NCI-H128 (cell line): ENCODE data around the gene BHLHE23.
"Not testable (repeated sequence)": the region's sequence is repeated elsewhere in the genome, so short reads cannot be mapped to it uniquely, and the experiment has no call there.

Experiments
- DNase-seq: peaks from one replicate; lab custom pipeline; 2025; ENCODE audit not compliant: unreplicated experiment; lab: John Stamatoyannopoulos, UW

The BHLHE23 gene

GRCh38 chr20:62962221-62962879 lies 44.4 kb downstream of the BHLHE23 start:
- no peak for DNase-seq

GRCh38 chr20:62961799-62962198 lies 45.0 kb downstream of the BHLHE23 start:
- DNase-seq: no peak

- no peak for DNase-seq
Observed at GRCh38 chr20:62961310-62961783, 45.4 kb downstream of the BHLHE23 start.

DNA sequence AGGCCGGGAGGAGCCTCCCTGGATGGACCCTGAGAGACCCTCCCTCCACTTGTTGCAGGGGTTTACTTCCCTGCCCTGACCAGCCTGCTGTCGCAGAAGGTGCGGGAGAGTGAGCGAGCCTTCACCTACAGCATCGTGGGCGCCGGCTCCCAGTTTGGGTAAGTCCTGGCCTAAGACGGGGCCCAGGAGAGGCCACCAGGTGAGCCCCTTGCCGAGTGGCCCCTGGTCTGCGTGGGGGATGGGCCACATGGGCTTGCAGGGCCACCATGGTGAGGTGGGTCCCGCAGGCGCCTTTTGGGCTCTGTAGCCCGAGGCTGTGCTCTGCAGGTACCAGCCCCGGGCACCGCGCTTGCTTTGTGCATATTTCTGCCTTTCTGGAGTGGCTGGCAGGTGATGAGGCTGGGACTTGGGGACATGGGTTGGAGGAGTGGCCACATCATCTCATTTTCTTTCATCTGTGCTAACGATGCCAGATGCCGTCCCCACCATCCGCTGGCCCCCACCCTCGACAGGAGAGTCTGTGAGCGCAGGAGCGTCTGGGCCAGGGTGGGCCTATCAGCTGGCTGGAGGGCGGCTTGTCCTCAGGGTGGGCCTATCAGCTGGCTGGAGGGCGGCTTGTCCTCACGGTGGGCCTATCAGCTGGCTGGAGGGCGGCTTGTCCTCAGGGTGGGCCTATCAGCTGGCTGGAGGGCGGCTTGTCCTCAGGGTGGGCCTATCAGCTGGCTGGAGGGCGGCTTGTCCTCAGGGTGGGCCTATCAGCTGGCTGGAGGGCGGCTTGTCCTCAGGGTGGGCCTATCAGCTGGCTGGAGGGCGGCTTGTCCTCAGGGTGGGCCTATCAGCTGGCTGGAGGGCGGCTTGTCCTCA lies 46.1 kb downstream of the BHLHE23 start:
- DNase-seq: not testable (repeated sequence)

- DNase-seq: no peak
Observed at GRCh38 chr20:62959998-62960436, 46.7 kb downstream of the BHLHE23 start.

- no peak for DNase-seq
Observed at GRCh38 chr20:62959101-62959971, 47.4 kb downstream of the BHLHE23 start.

GRCh38 chr20:62958388-62959100 lies 48.2 kb downstream of the BHLHE23 start:
- DNase-seq: no peak

DNA sequence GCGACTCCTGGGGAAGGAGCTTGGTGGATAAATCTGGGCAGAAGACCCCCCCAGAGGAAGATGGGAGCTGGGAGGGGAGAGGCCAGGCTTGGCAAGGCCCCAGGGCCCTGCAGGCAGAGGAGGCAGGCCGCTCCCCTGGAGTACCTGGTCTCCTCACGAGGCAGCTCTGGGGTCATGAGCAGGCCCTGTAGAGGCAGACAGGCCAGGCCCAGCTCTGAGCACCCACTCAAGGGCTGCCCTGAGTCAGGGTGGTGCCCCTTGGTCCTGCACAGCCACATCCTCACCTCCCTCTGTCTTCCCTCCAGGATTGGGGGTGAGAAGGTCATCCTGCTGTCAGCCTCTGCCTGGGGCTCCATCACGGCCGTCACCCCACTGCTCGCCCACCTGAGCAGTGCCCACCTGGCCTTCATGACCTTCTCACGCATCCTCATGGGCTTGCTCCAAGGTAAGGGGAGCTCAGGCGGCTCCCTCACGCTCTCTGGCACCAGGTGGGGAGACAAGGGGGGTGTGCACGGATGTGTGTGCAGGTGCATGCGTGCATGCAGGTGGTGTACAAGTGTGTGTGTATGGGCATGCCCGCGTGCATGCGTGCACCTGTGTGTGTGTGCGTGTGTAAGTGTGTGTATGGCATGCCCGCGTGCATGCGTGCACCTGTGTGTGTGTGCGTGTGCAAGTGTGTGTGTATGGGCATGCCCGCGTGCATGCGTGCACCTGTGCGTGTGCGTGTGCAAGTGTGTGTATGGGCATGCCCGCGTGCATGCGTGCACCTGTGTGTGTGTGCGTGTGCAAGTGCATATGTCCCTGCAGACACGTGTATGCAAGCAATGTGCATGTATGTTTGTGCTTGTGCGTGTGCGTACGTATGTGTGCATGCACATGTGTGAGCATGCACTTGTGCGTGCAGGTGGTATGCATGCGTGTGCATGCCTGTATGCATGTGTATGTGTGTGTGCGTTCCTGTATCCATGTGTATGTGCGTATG lies 49.3 kb downstream of the BHLHE23 start:
- no peak for DNase-seq

- DNase-seq: no peak
Observed at GRCh38 chr20:62956387-62957135, 50.2 kb downstream of the BHLHE23 start.
